Stimulated activated CD8-positive, alpha-beta memory T cell treated with anti-CD3 and anti-CD28 coated beads, Interleukin-15, amount 100 ng/mL, for 48 hours (primary cell): ENCODE data around the gene EMC6.
"Not testable (repeated sequence)": the region's sequence is repeated elsewhere in the genome, so short reads cannot be mapped to it uniquely, and the experiment has no call there.

Experiments used
- DNase-seq, 2 donors: peaks; one replicate each; pipeline ENCODE4 v3.0.0-alpha.2; 2020; ENCODE audit warnings: low read depth in 2 of 2

The EMC6 gene

GRCh38 chr17:3681057-3681456 is 12.4 kb downstream of the EMC6 start:
- DNase-seq: no peak

DNA sequence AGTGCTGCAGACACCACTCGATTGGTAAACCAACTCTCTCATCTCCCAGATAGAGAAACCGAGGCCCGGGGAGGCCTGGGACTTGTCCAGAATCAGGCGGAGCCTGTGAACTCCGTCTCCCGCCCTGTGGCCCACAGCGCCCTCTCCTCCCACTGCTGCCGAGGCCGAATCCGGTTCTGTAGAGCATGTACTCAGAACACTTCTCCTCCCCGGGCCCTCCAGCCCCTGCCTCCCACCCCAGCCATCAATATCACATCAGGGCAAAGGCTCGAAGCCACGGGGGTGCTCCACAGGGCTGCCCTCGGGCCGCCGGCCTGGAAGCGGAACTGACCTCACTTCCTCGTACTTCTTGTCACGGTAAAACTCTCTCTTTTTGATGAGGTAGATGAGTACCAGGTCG is 13.0 kb downstream of the EMC6 start:
- DNase-seq: no peak

- DNase-seq: no peak
Observed at GRCh38 chr17:3682033-3682432, 13.4 kb downstream of the EMC6 start.

- peak; percentile 23 to 35 for DNase-seq
Observed at GRCh38 chr17:3683054-3683511, 14.5 kb downstream of the EMC6 start.

DNA sequence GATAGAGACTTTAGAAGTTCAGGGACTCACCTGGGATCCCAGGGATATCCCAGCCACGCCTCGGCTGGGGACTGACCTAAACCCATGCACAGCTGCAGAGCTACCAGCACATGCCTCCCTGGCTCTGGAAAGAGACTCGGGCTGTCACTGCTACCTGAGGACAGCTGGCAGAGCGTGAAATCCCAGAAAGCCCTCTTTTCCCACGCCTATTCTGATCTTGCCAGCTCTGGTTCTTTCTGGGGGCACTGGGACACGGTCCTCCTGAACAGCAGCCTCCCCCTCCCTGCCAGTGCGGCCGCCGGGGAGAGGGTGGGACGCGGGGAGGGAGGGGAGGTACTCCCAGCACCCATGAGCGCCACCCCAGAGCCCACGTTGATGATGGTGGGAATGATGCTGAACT is 16.6 kb downstream of the EMC6 start:
- no peak for DNase-seq

- DNase-seq: no peak
Observed at GRCh38 chr17:3688027-3688553, 19.5 kb downstream of the EMC6 start.

DNA sequence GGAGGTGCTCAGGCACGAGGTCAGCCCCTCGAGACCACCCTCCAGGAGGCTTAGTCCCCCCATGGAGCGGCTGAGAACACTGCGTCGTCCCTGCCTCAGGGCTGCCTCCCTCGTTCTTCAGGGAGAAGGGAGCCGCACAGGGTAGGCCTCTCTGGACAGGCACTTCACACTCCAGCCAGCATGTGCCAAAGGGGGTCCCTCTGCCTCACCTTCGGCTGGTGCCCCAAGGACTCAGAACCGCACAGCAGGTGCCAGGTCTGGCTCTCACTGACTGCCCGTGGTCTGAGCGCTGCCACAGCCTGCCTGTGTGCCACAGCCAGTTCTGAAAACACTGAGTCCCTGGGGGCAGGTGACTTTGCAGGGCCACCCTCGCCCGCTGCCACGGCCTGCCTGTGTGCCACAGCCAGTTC is 20.2 kb downstream of the EMC6 start:
- no peak for DNase-seq

DNA sequence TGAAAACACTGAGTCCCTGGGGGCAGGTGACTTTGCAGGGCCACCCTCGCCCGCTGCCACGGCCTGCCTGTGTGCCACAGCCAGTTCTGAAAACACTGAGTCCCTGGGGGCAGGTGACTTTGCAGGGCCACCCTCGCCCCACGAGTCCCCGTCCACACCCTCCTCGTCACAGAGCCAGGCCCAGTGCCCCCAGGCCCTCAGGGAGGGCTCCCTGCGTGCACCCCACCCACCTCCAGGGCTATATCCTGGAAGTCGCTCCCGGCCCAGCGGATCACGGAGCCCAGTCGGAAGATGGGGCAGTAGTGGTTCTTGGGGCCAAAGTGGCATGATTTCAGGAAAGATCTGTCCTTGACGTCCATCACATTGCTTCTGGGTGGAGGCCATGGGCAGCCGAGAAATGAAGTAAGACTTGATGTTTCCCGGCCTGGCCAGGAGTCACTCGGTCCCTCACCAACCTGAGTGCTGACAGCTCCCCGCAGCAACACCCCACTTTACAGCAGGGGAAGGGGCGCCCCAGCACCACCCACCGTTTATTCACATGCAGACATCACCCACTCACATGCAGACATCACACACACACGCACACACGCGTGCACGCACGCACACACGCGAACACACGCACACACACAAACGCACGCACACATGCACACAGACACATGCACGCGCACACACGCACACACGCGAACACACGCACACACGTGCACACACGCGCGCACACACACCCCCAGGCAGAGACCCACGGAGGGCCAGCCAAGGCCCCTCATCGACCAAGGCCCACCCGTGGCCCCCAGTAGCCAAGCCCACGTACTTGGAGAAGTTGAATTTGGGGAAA is 20.9 kb downstream of the EMC6 start:
- DNase-seq: no peak

DNA sequence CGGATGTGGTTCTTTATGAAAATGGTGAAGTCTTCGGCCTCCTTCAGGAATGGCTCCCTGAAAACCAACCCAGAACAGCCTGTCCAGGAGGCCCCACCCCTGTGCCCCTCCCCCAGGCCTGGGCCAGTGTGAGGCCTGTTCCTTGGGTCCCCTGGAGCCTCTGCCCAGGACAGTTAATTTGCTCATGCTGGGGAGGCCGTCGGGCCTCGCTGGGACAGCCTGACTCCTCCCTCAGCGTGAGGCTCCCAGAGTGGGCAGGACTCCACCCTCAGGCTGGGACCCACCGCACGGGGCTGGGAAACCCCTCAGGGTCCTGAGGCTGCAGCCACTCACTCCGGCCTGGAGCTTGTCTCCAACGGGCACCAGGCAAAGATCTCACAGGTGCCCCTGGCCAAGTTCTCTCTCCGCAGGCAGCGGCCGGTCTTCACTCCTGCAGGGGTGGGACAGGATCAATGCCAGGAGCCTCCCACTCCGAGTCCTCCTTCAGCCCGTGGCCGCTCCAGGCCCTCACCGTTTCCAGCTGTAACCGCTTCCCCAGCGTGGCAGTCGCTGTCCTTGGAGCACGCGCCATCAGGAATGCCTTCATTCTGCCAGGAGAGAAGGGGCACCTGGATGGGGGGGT is 21.6 kb downstream of the EMC6 start:
- DNase-seq: no peak

- DNase-seq: no peak
Observed at GRCh38 chr17:3691617-3692067, 23.0 kb downstream of the EMC6 start.

DNA sequence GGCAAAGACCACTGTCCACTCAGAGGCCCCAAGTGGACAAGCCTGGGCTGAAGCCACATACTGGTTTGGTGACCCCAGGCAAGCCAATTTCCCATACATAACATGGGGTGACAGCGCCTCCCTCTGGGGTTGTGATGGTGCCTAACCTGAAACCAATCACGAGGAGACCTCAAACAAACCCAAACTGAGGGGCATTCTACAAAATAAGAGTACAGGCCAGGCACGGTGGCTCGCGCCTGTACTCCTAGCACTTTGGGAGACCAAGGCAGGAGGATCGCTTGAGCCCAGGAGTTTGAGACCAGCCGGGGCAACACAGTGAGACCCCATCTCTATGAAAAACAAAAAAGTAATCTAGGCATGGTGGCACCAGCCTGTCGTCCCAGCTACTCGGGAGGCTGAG is 23.7 kb downstream of the EMC6 start:
- no peak for DNase-seq

GRCh38 chr17:3693141-3693540 is 24.5 kb downstream of the EMC6 start:
- DNase-seq: no peak

GRCh38 chr17:3693829-3694231 is 25.2 kb downstream of the EMC6 start:
- DNase-seq: peak; percentile 53 to 70

DNA sequence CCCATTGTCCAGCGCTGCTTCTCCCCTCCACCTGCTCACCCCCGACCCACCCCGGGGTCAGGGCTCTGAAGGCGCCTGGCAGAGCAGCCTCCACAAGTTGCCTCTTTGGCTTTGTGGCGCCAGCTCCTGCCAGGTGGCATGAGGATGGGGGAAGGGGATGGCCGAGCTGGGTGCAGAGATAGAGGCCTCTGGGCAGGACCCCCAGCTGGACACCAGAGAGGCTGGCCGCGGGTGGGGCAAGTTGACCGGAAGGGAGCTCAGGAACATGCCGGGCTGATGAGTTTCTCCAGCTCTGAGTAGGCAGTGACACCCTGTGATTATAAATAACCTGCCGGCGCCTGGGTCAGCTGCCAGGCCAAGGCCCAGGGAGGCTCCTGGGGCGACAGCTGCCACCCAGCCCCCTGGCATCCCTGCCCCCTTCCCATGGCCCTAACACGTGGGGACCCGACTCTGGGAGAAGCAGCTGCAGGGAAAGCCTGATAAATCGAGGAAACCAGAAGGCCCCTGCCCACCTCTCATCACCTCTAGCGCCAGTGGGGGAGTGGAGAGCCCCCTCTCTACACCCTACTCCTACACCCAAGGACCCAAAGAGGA is 26.6 kb downstream of the EMC6 start:
- no peak for DNase-seq

DNA sequence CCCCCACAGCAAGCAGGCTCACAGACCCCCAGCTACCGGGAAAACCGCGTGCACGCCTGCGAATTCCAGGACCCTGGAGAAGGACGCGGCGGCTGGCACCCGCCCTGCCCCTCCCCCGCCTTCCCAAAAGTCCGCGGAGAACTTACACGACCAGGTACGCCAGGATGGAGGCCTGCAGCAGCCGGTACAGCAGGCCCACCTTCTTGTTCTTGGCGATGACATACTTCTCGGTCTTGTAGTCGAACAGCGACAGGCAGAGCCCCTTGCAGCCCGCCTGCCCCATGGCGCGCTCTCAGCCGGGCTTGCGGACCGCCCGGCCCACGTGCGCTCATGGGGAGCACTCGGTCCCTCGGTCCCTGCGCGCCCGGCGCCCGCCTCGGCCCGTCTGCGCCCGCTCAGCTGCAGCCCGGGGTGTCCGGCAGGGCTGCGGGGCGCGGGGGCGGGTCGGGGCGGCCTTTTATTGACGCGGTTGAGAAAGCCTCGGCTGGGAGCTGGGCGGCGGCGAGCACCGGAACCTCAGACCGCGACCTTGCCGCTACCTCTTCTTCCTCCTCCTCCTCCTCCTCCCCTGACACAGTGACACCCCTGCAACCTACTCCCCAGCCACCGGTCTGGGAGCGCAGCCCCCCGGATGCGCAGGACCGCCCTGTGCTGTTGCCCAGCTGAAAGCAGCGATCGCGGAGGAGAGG is 27.3 kb downstream of the EMC6 start, which contains the start of gene P2RX5:
P2RX5 (minus strand) TSS at position 433 of the 689 bp plus-strand sequence; CDS start at position 283, 150 bp downstream.
- peak; percentile 13 to 32 for DNase-seq

DNA sequence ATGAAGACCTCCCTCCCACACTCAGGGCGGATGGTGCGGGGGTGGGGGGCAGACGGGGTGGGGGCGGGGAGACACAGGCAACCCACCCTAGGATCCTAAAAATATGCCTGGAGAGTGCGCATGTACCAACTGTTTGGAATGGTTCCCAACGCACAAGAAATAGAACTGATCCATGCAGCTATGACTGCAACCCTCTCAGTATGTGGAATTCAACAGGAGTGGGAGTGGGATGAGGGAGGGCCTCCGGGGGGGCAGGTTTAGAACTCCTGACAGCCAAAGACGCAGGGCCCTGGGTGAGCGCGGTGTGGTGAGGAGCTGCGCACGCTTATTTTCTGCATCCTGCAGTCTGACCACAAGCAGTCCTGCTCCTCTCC is 28.5 kb downstream of the EMC6 start:
- no peak for DNase-seq

- DNase-seq: no peak
Observed at GRCh38 chr17:3698139-3698538, 29.5 kb downstream of the EMC6 start.

GRCh38 chr17:3699951-3700350 is 31.3 kb downstream of the EMC6 start:
- no peak for DNase-seq

DNA sequence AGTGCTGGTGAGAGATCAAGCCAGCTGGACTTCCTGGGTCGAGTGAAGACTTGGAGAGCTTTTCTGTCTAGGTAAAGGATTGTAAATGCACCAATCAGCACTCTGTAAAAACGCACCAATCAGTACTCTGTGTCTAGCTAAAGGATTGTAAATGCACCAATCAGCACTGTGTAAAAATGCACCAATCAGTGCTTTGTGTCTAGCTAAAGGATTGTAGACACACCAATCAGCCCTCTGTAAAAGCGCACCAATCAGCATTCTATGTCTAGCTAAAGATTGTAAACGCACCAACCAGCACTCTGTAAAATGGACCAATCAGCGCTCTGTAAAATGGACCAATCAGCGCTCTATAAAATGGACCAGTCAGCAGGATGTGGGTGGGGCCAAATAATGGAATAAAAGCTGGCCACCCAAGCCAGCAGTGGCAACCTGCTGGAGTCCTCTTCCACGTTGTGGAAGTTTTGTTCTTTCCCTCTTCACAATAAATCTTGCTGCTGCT is 33.5 kb downstream of the EMC6 start:
- not testable (repeated sequence) for DNase-seq

DNA sequence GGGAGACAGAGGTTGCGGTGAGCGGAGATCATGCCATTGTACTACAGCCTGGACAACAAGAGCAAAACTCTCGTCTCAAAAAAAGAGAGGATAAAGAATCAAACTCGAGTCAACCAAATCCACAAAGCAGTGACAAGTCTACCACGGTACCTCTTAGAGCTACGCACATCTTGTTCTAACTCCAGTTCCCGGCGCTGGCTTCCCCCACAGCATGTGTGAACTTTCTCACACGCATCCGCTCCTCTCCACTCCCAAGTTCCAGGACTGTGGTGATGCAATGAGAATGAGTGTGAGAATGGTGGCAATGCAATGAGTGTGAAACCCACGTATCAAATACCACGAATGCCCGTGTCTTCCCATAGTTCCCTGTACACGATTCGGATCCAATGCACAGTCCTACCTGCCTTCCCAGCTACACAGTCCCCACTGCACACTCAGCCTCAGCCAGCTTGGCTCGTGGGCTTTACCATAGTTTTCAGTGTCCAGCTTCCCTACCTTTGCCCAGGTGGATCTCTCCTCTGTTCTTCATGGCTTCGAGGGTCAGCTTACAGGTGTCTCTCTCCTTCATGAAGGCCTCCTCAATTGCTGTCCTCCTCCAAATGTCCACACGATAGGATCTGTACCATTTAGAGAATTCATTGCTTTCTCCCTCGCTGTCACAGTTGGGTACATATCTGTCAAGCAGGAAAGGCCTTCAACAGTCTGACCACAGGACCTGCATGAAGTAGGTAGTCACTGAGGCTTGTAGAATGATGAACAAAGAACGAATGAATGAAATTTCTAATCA is 36.5 kb downstream of the EMC6 start:
- DNase-seq: no peak

GRCh38 chr17:3705718-3705984 is 37.0 kb downstream of the EMC6 start:
- not testable (repeated sequence) for DNase-seq
